ENCODE measurements around the gene AHDC1. TPM values are rescaled to one million over a fixed set of nuclear protein-coding genes. Genes with fewer than 3 reads are reported as not detected.

Gene AHDC1
- total and polyA plus RNA-seq, 12 donors = 17.0 to 53.1 (median 40.7) TPM

GRCh38 chr1:27551953-27552312 is 52.0 kb downstream of the AHDC1 start:
- Histone ChIP-seq H3K4me1 (peaks cover 26 to 46% (median 34%) of the 10 kb centered on the region in 9 donors), H3K9me3 (no peaks in the 10 kb centered on the region), H3K4me3 (no peak overlapping the region), H3K27me3 (no peaks in the 10 kb centered on the region), H3K27ac (peak overlapping the region in 1 of 10 donors; percentile 96), H3K36me3 (peaks cover 0 to 74% (median 63%) of the 10 kb centered on the region in 9 donors)
- WGBS, 2 donors = 91 to 92% methylated on average over 9 to 14 of the region's 14 CpGs
- intact Hi-C loops (cut with DNase I) = loop anchor here in 1 of 10 donors (5.0 kb wide), 1 partner anchor 110 kb away; no protein-coding TSS in a partner anchor
- TF ChIP-seq CTCF (IDR thresholded peaks at IDR 0.05) = no peak
- no peak for DNase-seq
- ATAC-seq = no peak

- peak overlapping the region in 1 of 10 donors; percentile 41 for H3K27ac ChIP-seq
- no peaks in the 10 kb centered on the region for H3K9me3 ChIP-seq
- DNase-seq = no peak
- peaks cover 0 to 79% (median 63%) of the 10 kb centered on the region in 9 donors for H3K36me3 ChIP-seq
- no peak for TF ChIP-seq CTCF (IDR thresholded peaks at IDR 0.05)
- intact Hi-C loops (cut with DNase I) = loop anchor here in 1 of 10 donors (5.0 kb wide), 1 partner anchor 111 kb away; no protein-coding TSS in a partner anchor
- H3K4me1 ChIP-seq = peaks cover 20 to 46% (median 34%) of the 10 kb centered on the region in 9 donors
- 92 to 95% methylated on average over 48 of the region's 48 CpGs for WGBS, 2 donors
- H3K4me3 ChIP-seq = no peak overlapping the region
- no peak for ATAC-seq
- H3K27me3 ChIP-seq = no peaks in the 10 kb centered on the region
These were observed 52.6 kb downstream of the AHDC1 start for GRCh38 chr1:27551170-27551952.

GRCh38 chr1:27550510-27551169 is 53.3 kb downstream of the AHDC1 start:
- ATAC-seq (no peak), DNase-seq (no peak)
- Histone ChIP-seq H3K4me1 (peaks cover 18 to 46% (median 34%) of the 10 kb centered on the region in 9 donors), H3K36me3 (peaks cover 0 to 80% (median 63%) of the 10 kb centered on the region in 9 donors), H3K9me3 (no peaks in the 10 kb centered on the region), H3K27ac (peak overlapping the region in 1 of 10 donors; percentile 41), H3K27me3 (no peaks in the 10 kb centered on the region), H3K4me3 (no peak overlapping the region)
- TF ChIP-seq CTCF (IDR thresholded peaks at IDR 0.05) = no peak
- intact Hi-C loops (cut with DNase I) = loop anchor here in 1 of 10 donors (5.0 kb wide), 1 partner anchor 112 kb away; no protein-coding TSS in a partner anchor
- 96 to 97% methylated on average over 43 to 44 of the region's 44 CpGs for WGBS, 2 donors

DNA sequence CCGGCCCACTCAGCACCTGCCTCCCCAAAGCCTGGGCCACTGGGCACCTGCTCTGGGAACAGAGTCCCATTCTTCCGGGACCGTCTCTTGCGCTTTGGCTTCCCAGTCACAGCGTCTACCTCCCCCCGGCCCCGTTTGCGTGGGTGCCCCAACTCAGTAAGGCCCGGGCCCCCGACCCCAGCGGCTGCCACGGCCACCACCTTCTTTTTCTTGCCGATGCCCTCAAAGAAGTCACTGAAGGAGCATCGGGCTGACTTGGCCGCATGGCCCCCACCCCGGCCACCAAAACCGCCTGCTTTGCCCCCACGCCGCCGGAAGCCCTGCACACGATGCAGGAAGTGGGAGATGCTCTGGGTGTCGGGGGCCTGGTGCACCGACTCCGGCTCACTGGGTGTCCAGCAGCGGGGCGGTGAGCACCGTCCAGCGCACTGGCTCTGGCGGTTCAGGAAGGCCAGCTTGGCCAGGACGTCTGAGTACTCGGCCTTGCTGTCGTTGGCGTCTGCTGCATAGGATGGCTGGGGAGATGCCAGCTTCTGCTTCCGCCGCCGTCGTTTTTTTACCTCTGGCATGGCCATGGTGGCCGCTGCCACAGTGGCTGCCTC is 54.0 kb downstream of the AHDC1 start:
- no peaks in the 10 kb centered on the region for H3K9me3 ChIP-seq
- DNase-seq = no peak
- intact Hi-C loops (cut with DNase I) = loop anchor here in 1 of 10 donors (5.0 kb wide), 1 partner anchor 112 kb away; no protein-coding TSS in a partner anchor
- WGBS, 2 donors = 93 to 94% methylated on average over 38 of the region's 38 CpGs
- H3K27ac ChIP-seq = no peak overlapping the region
- ATAC-seq = no peak
- H3K4me1 ChIP-seq = peaks cover 18 to 46% (median 34%) of the 10 kb centered on the region in 9 donors
- no peaks in the 10 kb centered on the region for H3K27me3 ChIP-seq
- no peak for TF ChIP-seq CTCF (IDR thresholded peaks at IDR 0.05)
- H3K36me3 ChIP-seq = peaks cover 0 to 80% (median 60%) of the 10 kb centered on the region in 9 donors
- no peak overlapping the region for H3K4me3 ChIP-seq
